ENCODE data around the gene ITIH5. TPM values are rescaled to one million over a fixed set of nuclear protein-coding genes. Genes with fewer than 3 reads are reported as not detected.

ITIH5 gene
- total and polyA plus RNA-seq, 2 of the 13 experiments (the other 11 are each of a cell fraction or from before 2014, with no cell fraction given), result 4.7 to 8.9 TPM

DNA sequence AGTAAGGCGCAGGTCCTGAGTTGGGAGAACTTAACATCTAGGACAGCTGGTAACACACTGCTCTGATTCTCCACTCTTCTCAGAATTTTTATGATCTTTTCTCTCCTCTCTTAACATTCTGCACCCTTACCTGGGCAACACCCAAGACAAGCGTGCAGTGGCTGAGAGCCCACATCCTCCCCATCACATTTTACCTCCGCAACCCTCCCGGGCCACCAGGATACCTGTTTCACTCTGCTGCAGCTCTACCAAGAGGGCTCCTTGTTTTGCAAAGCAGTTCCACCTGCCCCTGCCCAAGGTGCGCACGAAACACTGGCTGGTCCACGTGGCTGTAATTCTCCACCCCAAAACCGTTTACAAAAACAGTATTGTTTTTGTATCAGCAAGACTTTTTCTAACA, 81.5 kb downstream of the ITIH5 start:
- no peak overlapping the region for H2AFZ ChIP-seq (ENCODE audit: low read length)
- ChIA-PET CTCF (ENCODE audit: low intra/inter-chr PET ratio, low total read pairs) (no interaction called here), POLR2A (no interaction called here)
- no peaks in the 10 kb centered on the region for H3K79me2 ChIP-seq (ENCODE audit: insufficient read depth, low read length)
- H3K4me1 ChIP-seq (ENCODE audit: insufficient read depth, low read length), result no peaks in the 10 kb centered on the region
- ATAC-seq (no peak), FAIRE-seq (no peak), DNase-seq (ENCODE audit: low spot score) (no peak)
- intact Hi-C loops (cut with micrococcal nuclease; ENCODE audit: unreplicated experiment) (no loop called here), in situ Hi-C loops (cut with HindIII; ENCODE audit: extremely low pct_ligation_motif_present, low pct_unique_long_range_greater_than_20kb) (no loop called here)
- no peaks in the 10 kb centered on the region for H3K27me3 ChIP-seq (ENCODE audit: control insufficient read depth in 1 of 2, insufficient read depth in 2 of 2, low read length in 2 of 2)
- H3K4me3 ChIP-seq (replicated peaks in 1 of 3; ENCODE audit: insufficient read depth in 1 of 3, low read depth in 2 of 3, low read length in 3 of 3), result no peak overlapping the region
- no peak overlapping the region for H3K4me2 ChIP-seq (ENCODE audit: low read depth, low read length)
- WGBS (ENCODE audit: low lambda C conversion rate), result 64% methylated on average over 8 of the region's 8 CpGs
- no TSS peak for BruUV-seq (replicated peaks)
- no peaks in the 10 kb centered on the region for H4K20me1 ChIP-seq (ENCODE audit: insufficient read depth, low read length)
- TF ChIP-seq, protein P1, sequence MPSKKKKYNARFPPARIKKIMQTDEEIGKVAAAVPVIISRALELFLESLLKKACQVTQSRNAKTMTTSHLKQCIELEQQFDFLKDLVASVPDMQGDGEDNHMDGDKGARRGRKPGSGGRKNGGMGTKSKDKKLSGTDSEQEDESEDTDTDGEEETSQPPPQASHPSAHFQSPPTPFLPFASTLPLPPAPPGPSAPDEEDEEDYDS (CRISPR knock-in tag; IDR thresholded peaks at IDR 0.05), result no peak
- no peak for TF ChIP-seq REL (CRISPR knock-in tag; conservative IDR thresholded peaks at IDR 0.05)
- TF ChIP-seq, protein P2, sequence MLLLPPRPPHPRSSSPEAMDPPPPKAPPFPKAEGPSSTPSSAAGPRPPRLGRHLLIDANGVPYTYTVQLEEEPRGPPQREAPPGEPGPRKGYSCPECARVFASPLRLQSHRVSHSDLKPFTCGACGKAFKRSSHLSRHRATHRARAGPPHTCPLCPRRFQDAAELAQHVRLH (CRISPR knock-in tag; IDR thresholded peaks at IDR 0.05; ENCODE audit: borderline replicate concordance, low read depth), result no peak
- no peak overlapping the region for H3K9ac ChIP-seq (ENCODE audit: insufficient read depth, low read depth, low read length)
- no peak overlapping the region for H3K27ac ChIP-seq (ENCODE audit: extremely low read length, insufficient read depth, low read length)
- no peaks in the 10 kb centered on the region for H3K36me3 ChIP-seq (replicated peaks in 1 of 2; ENCODE audit: control insufficient read depth in 1 of 2, insufficient read depth in 2 of 2, low read length in 2 of 2)
- no peaks in the 10 kb centered on the region for H3K9me3 ChIP-seq (ENCODE audit: low read length)

DNA sequence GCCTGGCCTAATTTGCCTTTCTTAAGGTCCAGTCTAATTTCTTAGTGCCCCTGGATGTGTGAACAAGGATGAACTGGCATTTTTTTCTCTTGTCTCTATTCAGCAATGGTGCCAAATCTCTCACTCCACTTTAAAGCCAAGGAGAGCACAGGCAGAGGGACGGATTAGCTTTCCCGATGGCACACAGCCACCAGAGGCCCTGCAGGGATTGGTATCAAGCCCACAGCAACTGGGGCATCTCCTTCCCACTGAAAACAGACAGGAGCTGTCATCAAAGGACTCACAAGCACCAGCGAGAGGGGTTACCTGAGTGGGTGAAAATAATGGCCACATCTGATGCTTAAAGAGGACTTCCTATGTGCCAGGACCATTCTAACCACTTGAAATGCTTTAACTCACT, 83.1 kb downstream of the ITIH5 start:
- CTCF ChIA-PET (ENCODE audit: low intra/inter-chr PET ratio, low total read pairs), result no interaction called here
- POLR2A ChIA-PET, result no interaction called here
- H4K20me1 ChIP-seq (ENCODE audit: insufficient read depth, low read length), result no peaks in the 10 kb centered on the region
- no peaks in the 10 kb centered on the region for H3K4me1 ChIP-seq (ENCODE audit: insufficient read depth, low read length)
- no peak for DNase-seq (ENCODE audit: low spot score)
- no peak overlapping the region for H2AFZ ChIP-seq (ENCODE audit: low read length)
- no peaks in the 10 kb centered on the region for H3K9me3 ChIP-seq (ENCODE audit: low read length)
- no TSS peak for BruUV-seq (replicated peaks)
- H3K4me3 ChIP-seq (replicated peaks in 1 of 3; ENCODE audit: insufficient read depth in 1 of 3, low read depth in 2 of 3, low read length in 3 of 3), result no peak overlapping the region
- 91% methylated on average over 3 of the region's 3 CpGs for WGBS (ENCODE audit: low lambda C conversion rate)
- FAIRE-seq, result no peak
- in situ Hi-C loops (cut with HindIII; ENCODE audit: extremely low pct_ligation_motif_present, low pct_unique_long_range_greater_than_20kb) (no loop called here), intact Hi-C loops (cut with micrococcal nuclease; ENCODE audit: unreplicated experiment) (no loop called here)
- H3K79me2 ChIP-seq (ENCODE audit: insufficient read depth, low read length), result no peaks in the 10 kb centered on the region
- H3K27me3 ChIP-seq (ENCODE audit: control insufficient read depth in 1 of 2, insufficient read depth in 2 of 2, low read length in 2 of 2), result no peaks in the 10 kb centered on the region
- no peak for TF ChIP-seq SNRNP70 (IDR thresholded peaks at IDR 0.05; ENCODE audit: low read depth, low read length)
- no peak for TF ChIP-seq ZNF850 (CRISPR knock-in tag; conservative IDR thresholded peaks at IDR 0.05)
- no peak for TF ChIP-seq NAIF1 (CRISPR knock-in tag; IDR thresholded peaks at IDR 0.05; ENCODE audit: borderline replicate concordance)
- no peak for TF ChIP-seq ISL2 (CRISPR knock-in tag; IDR thresholded peaks at IDR 0.05)
- TF ChIP-seq, protein P3, sequence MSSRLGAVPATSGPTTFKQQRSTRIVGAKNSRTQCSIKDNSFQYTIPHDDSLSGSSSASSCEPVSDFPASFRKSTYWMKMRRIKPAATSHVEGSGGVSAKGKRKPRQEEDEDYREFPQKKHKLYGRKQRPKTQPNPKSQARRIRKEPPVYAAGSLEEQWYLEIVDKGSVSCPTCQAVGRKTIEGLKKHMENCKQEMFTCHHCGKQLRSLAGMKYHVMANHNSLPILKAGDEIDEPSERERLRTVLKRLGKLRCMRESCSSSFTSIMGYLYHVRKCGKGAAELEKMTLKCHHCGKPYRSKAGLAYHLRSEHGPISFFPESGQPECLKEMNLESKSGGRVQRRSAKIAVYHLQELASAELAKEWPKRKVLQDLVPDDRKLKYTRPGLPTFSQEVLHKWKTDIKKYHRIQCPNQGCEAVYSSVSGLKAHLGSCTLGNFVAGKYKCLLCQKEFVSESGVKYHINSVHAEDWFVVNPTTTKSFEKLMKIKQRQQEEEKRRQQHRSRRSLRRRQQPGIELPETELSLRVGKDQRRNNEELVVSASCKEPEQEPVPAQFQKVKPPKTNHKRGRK (CRISPR knock-in tag; IDR thresholded peaks at IDR 0.05), result no peak
- no peak for TF ChIP-seq GTF3A (CRISPR knock-in tag; conservative IDR thresholded peaks at IDR 0.05)
- TF ChIP-seq ZNF598 (CRISPR knock-in tag; IDR thresholded peaks at IDR 0.05; ENCODE audit: borderline replicate concordance), result no peak
- TF ChIP-seq ATF7-NPFF (CRISPR knock-in tag; IDR thresholded peaks at IDR 0.05; ENCODE audit: low read depth), result no peak
- ATAC-seq, result no peak
- H3K27ac ChIP-seq (ENCODE audit: extremely low read length, insufficient read depth, low read length), result no peak overlapping the region
- H3K9ac ChIP-seq (ENCODE audit: insufficient read depth, low read depth, low read length), result no peak overlapping the region
- H3K36me3 ChIP-seq (replicated peaks in 1 of 2; ENCODE audit: control insufficient read depth in 1 of 2, insufficient read depth in 2 of 2, low read length in 2 of 2), result no peaks in the 10 kb centered on the region
- H3K4me2 ChIP-seq (ENCODE audit: low read depth, low read length), result no peak overlapping the region
